Inferior parietal cortex (tissue), 1 donor: Measurements from ENCODE around the gene GALNT9.
"Not testable (repeated sequence)": the region's sequence is repeated elsewhere in the genome, so short reads cannot be mapped to it uniquely, and the experiment has no call there.

ENCODE experiments used
- DNase-seq: peaks from one replicate; pipeline ENCODE4 v3.0.0-alpha.2; 2016; ENCODE audit errors: extremely low spot score

The GALNT9 gene

GRCh38 chr12:132230381-132230780, 99.0 kb downstream of the GALNT9 start:
- no peak for DNase-seq

- no peak for DNase-seq
Observed at GRCh38 chr12:132229926-132230325, 99.5 kb downstream of the GALNT9 start.

GRCh38 chr12:132229193-132229760, 100.1 kb downstream of the GALNT9 start:
- no peak for DNase-seq

DNA sequence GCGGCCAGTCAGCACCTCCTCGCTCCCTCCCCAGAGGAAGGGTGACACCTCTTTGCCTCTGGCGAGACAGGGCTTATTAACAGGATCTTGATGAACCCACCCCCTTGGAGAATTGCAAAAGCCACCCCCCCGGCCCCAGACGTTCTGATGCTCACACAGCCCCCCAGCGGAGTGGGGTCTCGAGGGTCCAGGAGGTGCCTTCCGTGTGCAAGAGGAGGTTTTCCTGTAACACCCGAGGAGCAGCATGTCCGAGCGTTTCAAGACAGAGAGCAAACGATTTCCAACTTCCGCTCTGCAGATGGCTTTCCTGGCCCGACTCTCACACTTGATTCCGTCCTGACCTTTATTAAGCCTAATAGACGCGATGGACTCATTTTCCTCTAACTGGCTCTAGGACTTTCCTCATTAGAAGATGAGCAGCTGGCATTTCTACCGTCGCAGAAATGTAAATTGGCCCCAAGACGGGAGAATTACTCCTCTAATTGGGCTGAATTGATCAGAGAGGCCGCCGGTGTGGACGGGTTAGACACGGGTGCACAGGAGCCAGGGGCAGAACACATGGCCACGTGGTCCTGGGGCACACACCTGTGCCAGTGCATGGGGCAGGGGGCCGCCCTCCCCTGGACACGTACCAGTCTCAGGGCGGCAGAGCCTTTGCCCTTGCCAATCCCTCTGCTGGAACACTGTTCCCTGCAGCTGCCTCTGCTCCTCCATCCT, 100.8 kb downstream of the GALNT9 start:
- DNase-seq = no peak

DNA sequence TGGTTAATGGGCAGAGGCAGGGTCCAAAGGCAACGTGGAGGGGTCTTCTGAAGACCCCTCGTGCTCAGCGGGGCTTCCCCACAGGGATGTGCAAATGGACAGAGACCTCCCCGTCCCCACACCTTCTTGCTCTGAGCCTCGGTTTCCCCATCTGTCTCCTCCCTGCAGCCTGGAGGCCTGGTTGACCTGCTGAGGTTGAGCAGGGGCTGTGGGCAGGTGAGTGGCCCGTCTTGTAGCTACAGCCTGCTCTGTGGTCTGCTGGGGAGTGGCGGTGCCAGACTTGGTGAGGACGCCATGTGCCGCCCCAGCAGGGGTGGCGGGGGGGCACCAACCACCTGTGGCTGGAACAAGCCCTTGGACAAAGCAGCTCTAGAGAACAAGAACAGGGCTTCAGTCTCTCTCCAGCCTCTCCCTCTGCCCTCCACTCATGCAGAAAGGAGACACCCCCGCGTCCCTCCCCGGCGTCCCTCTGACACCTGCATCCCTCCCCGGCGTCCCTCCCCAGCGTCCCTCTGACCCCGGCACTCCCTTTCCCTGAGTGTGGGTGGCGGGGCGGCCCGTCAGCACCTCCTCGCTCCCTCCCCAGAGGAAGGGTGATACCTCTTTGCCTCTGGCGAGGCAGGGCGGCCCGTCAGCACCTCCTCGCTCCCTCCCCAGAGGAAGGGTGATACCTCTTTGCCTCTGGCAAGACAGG, 101.5 kb downstream of the GALNT9 start:
- DNase-seq = no peak

- no peak for DNase-seq
Observed at GRCh38 chr12:132227118-132227517, 102.3 kb downstream of the GALNT9 start.

- DNase-seq = no peak
Observed at GRCh38 chr12:132226604-132227003, 102.8 kb downstream of the GALNT9 start.

- no peak for DNase-seq
Observed at GRCh38 chr12:132225214-132225613, 104.2 kb downstream of the GALNT9 start.

DNA sequence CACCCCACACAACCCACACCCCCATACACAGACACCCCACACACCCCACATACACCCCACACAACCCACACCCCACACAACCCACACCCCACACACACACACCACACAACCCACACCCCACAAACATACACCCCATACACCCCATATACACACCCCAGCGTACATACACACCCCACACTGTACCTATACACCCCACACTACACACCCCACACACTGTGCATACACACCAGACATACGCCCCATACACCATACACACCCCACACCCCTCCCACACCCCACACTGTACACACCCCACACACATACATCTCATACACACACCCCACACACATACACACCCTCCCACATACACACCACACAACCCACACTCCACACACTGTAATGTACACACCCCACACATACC, 104.9 kb downstream of the GALNT9 start:
- no peak for DNase-seq

DNA sequence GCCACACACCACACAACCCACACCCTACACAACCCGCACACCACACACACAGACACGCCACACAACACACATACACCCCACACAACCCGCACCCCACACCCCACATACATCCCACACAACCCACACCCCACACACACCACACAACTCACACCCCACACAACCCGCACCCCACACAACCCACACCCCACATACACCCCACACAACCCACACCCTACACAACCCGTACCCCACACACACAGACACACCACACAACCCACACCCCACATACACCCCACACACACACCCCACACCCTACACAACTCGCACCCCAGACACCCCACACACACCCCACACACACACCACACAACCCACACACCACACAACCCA, 106.6 kb downstream of the GALNT9 start:
- DNase-seq = no peak

DNA sequence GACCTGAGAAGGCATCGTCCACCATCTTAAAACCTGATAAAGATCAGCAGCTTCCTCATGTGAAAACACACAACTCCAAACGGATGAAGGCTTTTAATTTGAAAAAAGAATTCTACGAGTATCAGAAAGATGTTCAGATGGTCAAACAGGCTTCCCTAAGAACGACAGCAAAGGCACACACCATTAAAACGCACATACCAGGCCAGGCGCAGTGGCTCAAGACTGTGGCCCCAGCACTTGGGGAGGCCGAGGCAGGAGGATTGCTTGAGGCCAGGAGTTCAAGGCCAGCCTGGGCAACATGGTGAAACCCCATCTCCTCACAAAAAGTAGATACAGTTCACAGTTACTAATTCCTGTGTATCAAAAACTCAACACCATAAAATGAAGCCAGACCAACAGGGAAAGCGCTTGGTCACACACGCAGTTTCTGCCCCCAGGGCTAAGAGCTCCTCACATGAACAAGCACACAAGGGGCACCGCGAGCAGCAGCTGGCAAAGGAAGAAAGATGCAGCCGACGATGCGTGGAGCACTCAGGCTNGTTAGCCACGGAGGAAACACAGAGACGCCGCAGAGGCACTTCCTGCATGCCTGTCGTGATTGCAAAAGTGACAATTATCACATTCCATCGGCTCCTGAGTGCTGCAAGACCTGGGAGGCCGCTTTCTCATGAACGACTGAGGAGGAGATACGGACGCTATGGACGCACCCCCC, 107.1 kb downstream of the GALNT9 start:
- no peak for DNase-seq

GRCh38 chr12:132219761-132220160, 109.6 kb downstream of the GALNT9 start:
- DNase-seq = not testable (repeated sequence)

DNA sequence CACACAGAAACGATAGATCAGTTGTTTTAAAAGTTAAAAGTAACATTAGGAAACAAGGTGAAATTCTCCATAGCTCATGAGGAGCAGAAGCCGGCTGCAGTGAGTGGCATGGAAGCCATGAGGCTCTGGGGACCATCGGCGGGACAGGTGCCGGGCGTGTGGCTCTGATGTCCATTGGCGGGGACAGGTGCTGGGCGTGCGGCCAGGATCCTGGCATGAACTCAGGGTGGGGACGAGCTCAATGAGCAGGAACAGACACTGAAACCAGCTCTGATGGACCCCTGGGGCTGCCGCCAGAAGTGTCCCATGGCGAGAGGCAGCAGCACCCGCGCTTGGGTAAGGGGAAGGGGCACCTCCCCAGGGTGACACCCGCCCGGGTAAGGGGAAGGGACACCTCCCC, 110.1 kb downstream of the GALNT9 start:
- no peak for DNase-seq

- no peak for DNase-seq
Observed at GRCh38 chr12:132218915-132219314, 110.5 kb downstream of the GALNT9 start.

- no peak for DNase-seq
Observed at GRCh38 chr12:132218527-132218875, 110.9 kb downstream of the GALNT9 start.

DNA sequence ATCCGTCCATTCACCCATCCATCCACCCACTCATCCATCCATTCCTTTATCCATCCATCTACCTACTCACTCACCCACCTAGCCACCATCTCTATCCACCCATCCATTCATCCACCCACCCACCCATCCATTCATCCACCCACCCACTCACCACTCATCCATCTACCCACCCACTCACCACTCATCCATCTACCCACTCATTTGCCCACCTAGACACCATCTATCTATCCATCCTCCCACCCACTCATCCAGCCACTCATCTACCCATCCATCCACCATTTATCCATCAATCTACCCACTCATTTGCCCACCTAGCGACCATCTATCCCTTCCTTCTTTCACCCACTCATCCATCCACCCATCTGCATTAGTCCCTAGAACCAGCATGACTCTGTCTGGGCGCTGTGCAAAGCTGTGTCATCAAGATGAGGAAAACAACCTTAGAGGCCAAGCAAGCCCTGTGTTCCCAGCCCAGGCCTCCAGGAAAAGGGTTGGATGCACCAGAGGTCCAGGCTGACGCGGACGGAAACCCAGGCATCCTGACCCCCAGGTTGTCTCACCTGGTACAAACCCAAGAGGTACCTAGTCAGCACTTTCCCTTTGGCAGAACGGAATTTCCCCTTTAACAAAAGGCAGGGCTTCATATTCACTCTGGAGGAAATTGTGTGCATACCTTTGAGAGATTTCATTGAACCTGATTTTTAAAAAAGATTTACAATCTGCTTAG, 111.4 kb downstream of the GALNT9 start:
- DNase-seq = no peak

- no peak for DNase-seq
Observed at GRCh38 chr12:132217371-132217770, 112.0 kb downstream of the GALNT9 start.

GRCh38 chr12:132216354-132216987, 112.9 kb downstream of the GALNT9 start:
- peak; percentile 36 for DNase-seq

- DNase-seq = no peak
Observed at GRCh38 chr12:132215299-132215989, 113.9 kb downstream of the GALNT9 start.

GRCh38 chr12:132214891-132215290, 114.5 kb downstream of the GALNT9 start:
- no peak for DNase-seq

- no peak for DNase-seq
Observed at GRCh38 chr12:132214161-132214476, 115.3 kb downstream of the GALNT9 start.
